SU-DHL-6 (cell line): ENCODE data around the gene UQCR11.

Source experiments
- H2AFZ ChIP-seq: fragments of 200-600 bp; sonication (generic); 2 replicates; pipeline ENCODE4 v1.6.1; 2014; ENCODE audit warnings: low read depth, mild to moderate bottlenecking, moderate library complexity, mixed read lengths, antibody characterized with exemption, low read length; ENCODE audit not compliant: severe bottlenecking
- H3F3A ChIP-seq: fragments of 200-600 bp; shearing (Covaris generic); 2 replicates; pipeline ENCODE4 v1.6.0; 2016; ENCODE audit warnings: antibody characterized with exemption, mild to moderate bottlenecking; ENCODE audit not compliant: insufficient read depth
- H3K27ac ChIP-seq: fragments of 200-600 bp; sonication (generic); 2 replicates; pipeline ENCODE4 v1.5.1; 2016; ENCODE audit warnings: low read depth, mild to moderate bottlenecking, low read length, moderate library complexity, mixed read lengths
- H3K27me3 ChIP-seq: fragments of 200-600 bp; sonication (generic), shearing (Covaris generic); 2 replicates; pipeline ENCODE4 v1.6.0; 2014; ENCODE audit warnings: mild to moderate bottlenecking, low read length
- H3K36me3 ChIP-seq: fragments of 200-600 bp; sonication (generic); 2 replicates; pipeline ENCODE4 v1.6.1; 2014; ENCODE audit warnings: mild to moderate bottlenecking, low read length, mixed read lengths
- H3K4me2 ChIP-seq: fragments of 300-600, 200-600 bp; shearing (Covaris generic), sonication (generic); 2 replicates; pipeline ENCODE4 v1.6.0; 2014; ENCODE audit warnings: low read length, low read depth, mild to moderate bottlenecking; ENCODE audit not compliant: poor library complexity, severe bottlenecking
- H3K4me3 ChIP-seq: fragments of 200-600 bp; sonication (generic); 2 replicates; pipeline ENCODE4 v1.5.1; 2014; ENCODE audit warnings: antibody characterized with exemption, low read length, mild to moderate bottlenecking, mixed read lengths; ENCODE audit not compliant: insufficient read depth, poor library complexity, severe bottlenecking
- H3K79me2 ChIP-seq: fragments of 200-600 bp; sonication (generic); 2 replicates; pipeline ENCODE4 v1.6.1; 2014; ENCODE audit warnings: mild to moderate bottlenecking, low read length, moderate library complexity; ENCODE audit not compliant: insufficient read depth
- H3K9ac ChIP-seq: fragments of 200-600 bp; sonication (generic); 2 replicates; pipeline ENCODE4 v1.7.0; 2014; ENCODE audit warnings: mild to moderate bottlenecking, low read length
- H3K9me2 ChIP-seq: fragments of 200-600 bp; sonication (generic); replicated peaks from 2 replicates; pipeline ENCODE4 v1.6.1; 2014; ENCODE audit warnings: low read length; ENCODE audit not compliant: insufficient read depth
- H3K9me3 ChIP-seq: fragments of 200-600 bp; sonication (generic); 2 replicates; pipeline ENCODE4 v1.6.1; 2014; ENCODE audit warnings: low read length, mixed read lengths; ENCODE audit not compliant: insufficient read depth
- H4K20me1 ChIP-seq: fragments of 200-600 bp; sonication (generic); 2 replicates; pipeline ENCODE4 v1.6.1; 2014; ENCODE audit warnings: low read depth, mild to moderate bottlenecking, antibody characterized with exemption, low read length, moderate library complexity, mixed read lengths
- EZH2phosphoT487 ChIP-seq: fragments of 200-600 bp; sonication (generic), shearing (Covaris generic); conservative IDR thresholded peaks from 2 replicates; pipeline ENCODE4 v1.6.1; 2018; ENCODE audit warnings: mild to moderate bottlenecking, antibody characterized with exemption, low read length, moderate library complexity, mixed read lengths
- TF ChIP-seq, protein P1 (sequence below): fragments of 200-600 bp; sonication (generic); IDR thresholded peaks from one replicate; pipeline ENCODE4 v1.5.1; 2017; ENCODE audit warnings: antibody characterized with exemption, mild to moderate bottlenecking, low read length, moderate library complexity; ENCODE audit not compliant: insufficient read depth, poor library complexity, severe bottlenecking

The UQCR11 gene

DNA sequence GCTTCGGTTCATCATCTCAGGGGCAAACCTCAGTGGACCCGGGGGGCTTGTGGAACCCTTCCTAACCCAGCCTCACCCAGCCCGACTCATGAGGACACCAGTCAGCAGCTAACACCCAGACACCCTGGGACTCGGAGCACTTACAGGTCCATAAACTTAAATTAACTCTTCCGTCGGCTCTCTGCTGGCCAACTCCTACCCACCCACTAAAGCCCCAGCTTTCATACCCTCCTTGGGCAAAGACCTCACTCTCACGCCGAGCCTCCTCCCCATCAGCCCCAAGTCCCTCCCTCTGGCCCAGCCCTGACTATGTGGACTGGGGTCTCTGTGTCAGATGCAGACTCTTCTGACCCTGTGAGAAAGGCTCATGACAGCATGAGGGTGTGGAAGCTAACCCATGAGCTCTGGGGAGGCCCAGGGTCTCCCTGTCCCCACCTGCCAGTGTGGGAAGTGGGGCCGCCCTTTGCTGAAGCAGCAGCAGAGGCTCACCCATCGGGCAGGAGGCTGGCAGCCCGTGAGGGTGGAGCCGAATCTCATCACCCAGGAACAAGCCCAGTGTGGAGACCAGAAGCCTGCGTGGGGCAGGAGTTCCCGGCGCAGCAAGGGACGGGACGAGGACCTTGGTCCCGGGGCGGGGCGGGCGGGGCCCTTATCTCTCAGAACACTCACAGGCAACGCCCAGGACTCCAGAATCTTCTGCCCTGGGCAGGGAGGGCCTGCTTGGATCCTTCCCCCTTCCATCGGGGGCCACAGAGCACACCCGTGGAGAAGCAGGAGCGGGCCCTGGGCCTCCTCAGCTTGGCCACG, 27.4 kb upstream of the UQCR11 start:
- no peaks in the 10 kb centered on the region for H3K9me3 ChIP-seq
- H2AFZ ChIP-seq, result no peak overlapping the region
- H3K36me3 ChIP-seq, result peaks cover 8% of the 10 kb centered on the region
- no peaks in the 10 kb centered on the region for H3K27me3 ChIP-seq
- TF ChIP-seq EZH2phosphoT487, result no peak
- H3K4me3 ChIP-seq, result no peak overlapping the region
- H3K9me2 ChIP-seq, result no peaks in the 10 kb centered on the region
- peaks cover 4% of the 10 kb centered on the region; the same call in 1 of the 2 replicates for H3F3A ChIP-seq
- H4K20me1 ChIP-seq, result peaks cover 20% of the 10 kb centered on the region
- H3K4me2 ChIP-seq, result no peak overlapping the region
- peaks cover 76% of the 10 kb centered on the region for H3K79me2 ChIP-seq
- no peak overlapping the region for H3K27ac ChIP-seq
- H3K9ac ChIP-seq, result no peak overlapping the region

DNA sequence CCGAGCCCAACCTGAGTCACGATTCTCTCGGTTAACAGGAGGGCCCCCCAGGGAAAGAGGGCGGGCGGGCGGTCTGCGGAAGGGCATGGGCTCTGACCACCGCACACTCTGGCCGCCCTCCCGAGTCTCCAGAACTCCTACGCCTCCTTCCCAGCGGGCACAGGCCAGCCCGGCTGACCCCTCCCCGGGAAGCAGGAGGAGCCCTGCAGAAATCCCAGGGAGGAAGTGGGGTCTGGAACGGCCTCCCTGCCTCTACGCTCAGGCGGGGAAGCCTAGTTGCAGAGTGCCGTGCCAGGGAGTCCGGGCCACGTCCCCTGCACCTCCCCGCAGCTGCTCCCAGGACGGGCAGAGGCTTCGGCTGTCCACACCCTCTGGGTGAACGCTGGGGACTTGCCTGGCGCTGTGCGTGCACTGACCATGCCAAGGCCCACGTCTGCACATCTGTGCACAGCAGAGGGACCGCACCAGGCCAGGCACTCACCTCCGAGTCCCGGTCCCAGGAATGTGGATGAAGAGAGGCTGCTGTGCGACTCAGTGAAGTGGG, 26.4 kb upstream of the UQCR11 start:
- Histone ChIP-seq H3K9me2 (no peaks in the 10 kb centered on the region), H3K9ac (no peak overlapping the region), H2AFZ (no peak overlapping the region), H3K4me2 (no peak overlapping the region), H3K36me3 (peaks cover 8% of the 10 kb centered on the region), H4K20me1 (peaks cover 19% of the 10 kb centered on the region), H3K9me3 (no peaks in the 10 kb centered on the region), H3F3A (peaks cover 4% of the 10 kb centered on the region; the same call in 1 of the 2 replicates), H3K79me2 (peaks cover 65% of the 10 kb centered on the region), H3K4me3 (no peak overlapping the region), H3K27me3 (no peaks in the 10 kb centered on the region), H3K27ac (no peak overlapping the region)
- TF ChIP-seq EZH2phosphoT487, result no peak
- TF ChIP-seq, protein P1, sequence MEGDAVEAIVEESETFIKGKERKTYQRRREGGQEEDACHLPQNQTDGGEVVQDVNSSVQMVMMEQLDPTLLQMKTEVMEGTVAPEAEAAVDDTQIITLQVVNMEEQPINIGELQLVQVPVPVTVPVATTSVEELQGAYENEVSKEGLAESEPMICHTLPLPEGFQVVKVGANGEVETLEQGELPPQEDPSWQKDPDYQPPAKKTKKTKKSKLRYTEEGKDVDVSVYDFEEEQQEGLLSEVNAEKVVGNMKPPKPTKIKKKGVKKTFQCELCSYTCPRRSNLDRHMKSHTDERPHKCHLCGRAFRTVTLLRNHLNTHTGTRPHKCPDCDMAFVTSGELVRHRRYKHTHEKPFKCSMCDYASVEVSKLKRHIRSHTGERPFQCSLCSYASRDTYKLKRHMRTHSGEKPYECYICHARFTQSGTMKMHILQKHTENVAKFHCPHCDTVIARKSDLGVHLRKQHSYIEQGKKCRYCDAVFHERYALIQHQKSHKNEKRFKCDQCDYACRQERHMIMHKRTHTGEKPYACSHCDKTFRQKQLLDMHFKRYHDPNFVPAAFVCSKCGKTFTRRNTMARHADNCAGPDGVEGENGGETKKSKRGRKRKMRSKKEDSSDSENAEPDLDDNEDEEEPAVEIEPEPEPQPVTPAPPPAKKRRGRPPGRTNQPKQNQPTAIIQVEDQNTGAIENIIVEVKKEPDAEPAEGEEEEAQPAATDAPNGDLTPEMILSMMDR, result no peak

DNA sequence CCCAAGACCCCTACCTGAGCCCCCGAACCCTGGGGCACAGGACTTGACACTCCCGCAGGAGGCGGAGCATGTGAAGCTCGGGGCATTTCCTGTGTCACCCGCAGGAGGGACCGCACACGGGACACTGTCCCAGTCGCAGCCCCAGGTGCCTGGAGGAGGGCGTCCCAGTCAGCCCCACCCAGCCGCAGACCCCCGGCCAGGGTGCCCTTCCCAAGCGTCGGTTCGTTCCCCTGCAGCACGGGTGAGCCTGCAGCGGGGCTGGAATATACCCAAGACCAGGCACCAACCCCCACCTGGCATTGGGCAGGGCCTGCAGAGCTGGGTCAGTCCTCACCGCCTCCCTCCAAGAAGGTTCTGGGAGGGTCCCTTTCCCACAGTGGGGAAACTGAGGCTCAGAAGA, 25.5 kb upstream of the UQCR11 start:
- Histone ChIP-seq H4K20me1 (peaks cover 16% of the 10 kb centered on the region), H3K27ac (no peak overlapping the region), H3K9me3 (no peaks in the 10 kb centered on the region), H3K79me2 (peaks cover 58% of the 10 kb centered on the region), H3K27me3 (no peaks in the 10 kb centered on the region), H3K4me3 (no peak overlapping the region), H2AFZ (no peak overlapping the region), H3K4me2 (no peak overlapping the region), H3K36me3 (peaks cover 8% of the 10 kb centered on the region), H3F3A (peaks cover 4% of the 10 kb centered on the region; the same call in 1 of the 2 replicates), H3K9me2 (no peaks in the 10 kb centered on the region), H3K9ac (no peak overlapping the region)
- no peak for TF ChIP-seq EZH2phosphoT487
- TF ChIP-seq, protein P1, result no peak

DNA sequence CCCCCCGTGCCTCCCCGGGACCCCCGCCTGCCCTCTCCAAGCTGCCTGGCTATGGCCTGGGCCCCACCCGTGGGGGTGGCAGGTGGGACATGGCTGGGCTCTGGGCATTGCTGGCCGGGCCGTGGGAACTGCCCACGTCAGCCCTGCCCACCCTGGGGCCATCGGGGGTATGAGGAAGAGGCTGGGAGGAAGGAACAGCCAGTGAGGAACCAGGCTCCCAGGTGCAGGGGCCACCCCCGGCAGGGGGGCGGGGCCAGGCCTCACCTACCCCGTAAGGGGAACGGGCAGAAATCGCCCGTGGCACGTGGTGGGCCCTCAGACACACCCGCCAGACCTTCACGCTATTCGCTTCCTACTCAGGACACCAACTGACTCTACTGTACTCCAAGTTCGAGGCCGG, 24.8 kb upstream of the UQCR11 start:
- no peak for TF ChIP-seq EZH2phosphoT487
- TF ChIP-seq, protein P1, result no peak
- H3K27ac ChIP-seq, result no peak overlapping the region
- H3F3A ChIP-seq, result peaks cover 4% of the 10 kb centered on the region; the same call in 1 of the 2 replicates
- no peak overlapping the region for H3K4me2 ChIP-seq
- peaks cover 8% of the 10 kb centered on the region; the same call in 1 of the 2 replicates for H3K36me3 ChIP-seq
- H4K20me1 ChIP-seq, result peaks cover 16% of the 10 kb centered on the region
- no peaks in the 10 kb centered on the region for H3K27me3 ChIP-seq
- H3K9ac ChIP-seq, result no peak overlapping the region
- H3K79me2 ChIP-seq, result peaks cover 58% of the 10 kb centered on the region
- no peaks in the 10 kb centered on the region for H3K9me3 ChIP-seq
- no peaks in the 10 kb centered on the region for H3K9me2 ChIP-seq
- no peak overlapping the region for H3K4me3 ChIP-seq
- H2AFZ ChIP-seq, result no peak overlapping the region
